Panc1 (cell line): ENCODE results near the gene HGF. TPM values are rescaled to one million over a fixed set of nuclear protein-coding genes. Genes with fewer than 3 reads are reported as not detected.

Experiments
- ATAC-seq: fragments of 200-7000 bp; cut with Tn5 transposase; 2 replicates; pipeline ENCODE4 v1.9.1; 2020; ENCODE audit warnings: mild to moderate bottlenecking, moderate library complexity
- BruUV-seq: library from RNA; stranded (reverse); fragments of 400-500 nt; replicated peaks from 2 replicates; lab custom pipeline; 2021; lab: Mats Ljungman, UMichigan
- CTCF ChIA-PET: fragments of 300-600 bp; sonication (Branson Sonifier 250); formaldehyde crosslinking; loops from one replicate; lab custom pipeline; 2022; ENCODE audit warnings: antibody characterized with exemption; lab: Charles Lee
- POLR2A ChIA-PET: fragments of 300-600 bp; sonication (Branson Sonifier 250); formaldehyde crosslinking; loops from one replicate; lab custom pipeline; 2022; ENCODE audit warnings: antibody characterized with exemption; lab: Charles Lee
- DNase-seq: peaks from one replicate; pipeline ENCODE4 v3.0.0-alpha.2; 2010; ENCODE audit warnings: low read depth, low spot score
- H3K27ac ChIP-seq: 2 replicates; pipeline ENCODE4 v1.5.1; 2011; ENCODE audit warnings: mild to moderate bottlenecking, low read length, inconsistent platforms
- H3K27me3 ChIP-seq: fragments of 200-500 bp; sonication (Bioruptor generic); 2 replicates; pipeline ENCODE4 v1.6.0; 2014; ENCODE audit warnings: low read length, inconsistent platforms; ENCODE audit not compliant: control insufficient read depth, insufficient read depth
- H3K36me3 ChIP-seq: fragments of 200-500 bp; sonication (Bioruptor generic); 2 replicates; pipeline ENCODE4 v1.5.1; 2014; ENCODE audit warnings: inconsistent platforms, mild to moderate bottlenecking, low read length, moderate library complexity; ENCODE audit not compliant: control insufficient read depth, insufficient read depth
- H3K4me1 ChIP-seq: 2 replicates; pipeline ENCODE4 v1.5.1; 2011; ENCODE audit warnings: inconsistent platforms, mild to moderate bottlenecking, low read length, moderate library complexity; ENCODE audit not compliant: control insufficient read depth, insufficient read depth
- H3K4me3 ChIP-seq, 2 experiments: 2 replicates each; pipeline ENCODE4 v1.5.1; 2011 to 2012; ENCODE audit warnings: low read depth in 2 of 2, low read length in 2 of 2, mild to moderate bottlenecking in 2 of 2, inconsistent platforms in 1 of 2, moderate library complexity in 1 of 2
- H3K9me3 ChIP-seq: fragments of 200-500 bp; sonication (Bioruptor generic); 2 replicates; pipeline ENCODE4 v1.5.1; 2014; ENCODE audit warnings: low read depth, mild to moderate bottlenecking, inconsistent platforms, low read length, moderate library complexity; ENCODE audit not compliant: control insufficient read depth, insufficient read depth
- CTCF ChIP-seq: fragments of 450-650 bp; IDR thresholded peaks from 2 replicates; pipeline ENCODE4 v1.5.1; 2017; ENCODE audit warnings: mild to moderate bottlenecking
- POLR2AphosphoS5 ChIP-seq: IDR thresholded peaks from 2 replicates; pipeline ENCODE4 v1.6.1; 2012; ENCODE audit warnings: mild to moderate bottlenecking, low read depth, low read length, moderate library complexity
- REST ChIP-seq, 2 experiments: IDR thresholded peaks; 2 replicates each; pipeline ENCODE4 v1.6.1; 2011 to 2012; ENCODE audit warnings: low read depth in 2 of 2, control low read depth in 1 of 2, low read length in 1 of 2, mild to moderate bottlenecking in 1 of 2, moderate library complexity in 1 of 2; ENCODE audit not compliant: insufficient read depth in 1 of 2
- SIN3A ChIP-seq: IDR thresholded peaks from 2 replicates; pipeline ENCODE4 v1.6.1; 2012; ENCODE audit warnings: low read depth, mild to moderate bottlenecking, low read length, moderate library complexity, borderline replicate concordance; ENCODE audit not compliant: insufficient read depth
- TCF7L2 ChIP-seq: IDR thresholded peaks from 2 replicates; pipeline ENCODE4 v1.6.1; 2011; ENCODE audit warnings: mild to moderate bottlenecking, low read depth, low read length, inconsistent platforms
- in situ Hi-C: cut with HindIII; loops from 2 replicates; pipeline ENCODE4 v1.10.0; 2016; ENCODE audit warnings: low sequenced_read_pairs, low pct_unique_long_range_greater_than_20kb
- intact Hi-C: fragments of 100-400 bp; cut with micrococcal nuclease; formaldehyde crosslinking; loops from one replicate; pipeline ENCODE4 v1.10.0; 2022; ENCODE audit not compliant: unreplicated experiment
- total RNA-seq: library from RNA; stranded (reverse); gene quantifications from one replicate; pipeline ENCODE4 v1.2.1, GENCODE V29; 2021; ENCODE audit not compliant: unreplicated experiment

The HGF gene
- total RNA-seq, 1 experiment from 2014 or later: 0.49 TPM

GRCh38 chr7:81698965-81699364 lies 70.9 kb downstream of the HGF start:
- DNase-seq: no peak
- Histone ChIP-seq H3K27me3 (no peaks in the 10 kb centered on the region), H3K9me3 (no peaks in the 10 kb centered on the region), H3K27ac (no peak overlapping the region), H3K4me1 (no peaks in the 10 kb centered on the region), H3K4me3 (no peak overlapping the region), H3K36me3 (no peaks in the 10 kb centered on the region)
- TF ChIP-seq REST (IDR thresholded peaks at IDR 0.05; ENCODE audit: insufficient read depth in 1 of 2, low read depth in 2 of 2, low read length in 1 of 2) (no peak), POLR2AphosphoS5 (no peak), SIN3A (no peak), TCF7L2 (no peak), CTCF (no peak)
- CTCF ChIA-PET: no interaction called here
- in situ Hi-C loops (no loop called here), intact Hi-C loops (no loop called here)
- POLR2A ChIA-PET: no interaction called here
- no TSS peak for BruUV-seq
- ATAC-seq: no peak

- ChIA-PET POLR2A (no interaction called here), CTCF (no interaction called here)
- intact Hi-C loops (no loop called here), in situ Hi-C loops (no loop called here)
- Histone ChIP-seq H3K4me3 (no peak overlapping the region), H3K36me3 (no peaks in the 10 kb centered on the region), H3K4me1 (no peaks in the 10 kb centered on the region), H3K27ac (no peak overlapping the region), H3K27me3 (no peaks in the 10 kb centered on the region), H3K9me3 (no peaks in the 10 kb centered on the region)
- ATAC-seq (no peak), DNase-seq (no peak)
- TF ChIP-seq POLR2AphosphoS5 (no peak), TCF7L2 (no peak), REST (IDR thresholded peaks at IDR 0.05; ENCODE audit: insufficient read depth in 1 of 2, low read depth in 2 of 2, low read length in 1 of 2) (no peak), SIN3A (no peak), CTCF (no peak)
- BruUV-seq: no TSS peak
These were observed 75.1 kb downstream of the HGF start for GRCh38 chr7:81694711-81695110.
